Measurements from ENCODE around the gene TM9SF1. TPM values are rescaled to one million over a fixed set of nuclear protein-coding genes. Genes with fewer than 3 reads are reported as not detected.
A peak's percentile ranks its signal among the peaks of the same experiment; 100 is the strongest.

The TM9SF1 gene
- polyA plus RNA-seq, 2 of the 4 experiments (the other 2 are of a cell fraction) = 48.0 to 62.2 TPM

- WGBS (ENCODE audit: missing lambda C conversion rate) = 48% methylated on average over 33 of the region's 33 CpGs
- FAIRE-seq = no peak
These were observed 1.1 kb upstream of the TM9SF1 start for GRCh38 chr14:24196071-24197055.

GRCh38 chr14:24194873-24195185, 412 bp downstream of the TM9SF1 start:
- no peak; a peak in 1 of 6 replicates for ATAC-seq
- DNase-seq (ENCODE audit: low read depth in 1 of 2, low spot score in 1 of 2) = peak in 1 of 2 experiments; percentile 21
- ChIA-PET CTCF (interaction anchor here (1.2 to 1.9 kb wide), 5 partner anchors 10 to 102 kb away, joined by 4 to 9 read pairs (median 5); partner anchors contain the start of genes IRF9 and MDP1), POLR2A (interaction anchor here (1.5 to 1.9 kb wide), 4 partner anchors 10 to 48 kb away, joined by 6 to 36 read pairs (median 12); partner anchors contain the start of genes CHMP4A, MDP1, RNF31 and TINF2)
- Histone ChIP-seq H3K9me3 (no peaks in the 10 kb centered on the region), H3K27ac (peak overlapping the region; percentile 88 to 98), H3K4me2 (peak overlapping the region; percentile 77), H3K4me3 (peak overlapping the region; percentile 62), H3K4me1 (peaks cover 14% of the 10 kb centered on the region; the same call in 2 of the 3 replicates)
- FAIRE-seq = no peak
- TF ChIP-seq POLR2AphosphoS2 (conservative IDR thresholded peaks at IDR 0.05; ENCODE audit: low read length) = no peak
- TF ChIP-seq MAX (IDR thresholded peaks at IDR 0.05) = no peak
- no peak for TF ChIP-seq FOSL2 (IDR thresholded peaks at IDR 0.05)
- TF ChIP-seq FOSL2 (CRISPR knock-in tag; IDR thresholded peaks at IDR 0.05) = no peak
- no peak for TF ChIP-seq KDM5A (IDR thresholded peaks at IDR 0.05)
- TF ChIP-seq ZSCAN20 (CRISPR knock-in tag; IDR thresholded peaks at IDR 0.05) = no peak
- TF ChIP-seq ATOH8 (CRISPR knock-in tag; IDR thresholded peaks at IDR 0.05; ENCODE audit: low read depth) = no peak
- no peak for TF ChIP-seq JUNB (IDR thresholded peaks at IDR 0.05)
- no peak for TF ChIP-seq CBX2 (IDR thresholded peaks at IDR 0.05; ENCODE audit: borderline replicate concordance, low read depth)
- no peak for TF ChIP-seq NFE2L2 (conservative IDR thresholded peaks at IDR 0.05; ENCODE audit: low read length)
- no peak for TF ChIP-seq REST (IDR thresholded peaks at IDR 0.05)
- no peak for TF ChIP-seq CTCF (IDR thresholded peaks at IDR 0.05)
- WGBS (ENCODE audit: missing lambda C conversion rate) = 49% methylated on average over 8 of the region's 8 CpGs

More at GRCh38 chr14:24196071-24197055, 1.1 kb upstream of the TM9SF1 start:
- no peaks in the 10 kb centered on the region for H3K9me3 ChIP-seq
- TF ChIP-seq FOSB (CRISPR knock-in tag; IDR thresholded peaks at IDR 0.05) = no peak
- no peak for TF ChIP-seq JUN (IDR thresholded peaks at IDR 0.05)
- TF ChIP-seq CTCF (IDR thresholded peaks at IDR 0.05) = no peak
- TF ChIP-seq CBX2 (IDR thresholded peaks at IDR 0.05; ENCODE audit: borderline replicate concordance, low read depth) = no peak
- TF ChIP-seq RCOR1 (IDR thresholded peaks at IDR 0.05; ENCODE audit: low read depth, low read length) = no peak
- TF ChIP-seq NPAS2 (CRISPR knock-in tag; IDR thresholded peaks at IDR 0.05; ENCODE audit: borderline replicate concordance) = no peak
- no peak for TF ChIP-seq HDAC2 (IDR thresholded peaks at IDR 0.05)
- no peak for TF ChIP-seq HEYL (CRISPR knock-in tag; IDR thresholded peaks at IDR 0.05)
- TF ChIP-seq CEBPB (IDR thresholded peaks at IDR 0.05) = no peak
- TF ChIP-seq ATOH8 (CRISPR knock-in tag; IDR thresholded peaks at IDR 0.05; ENCODE audit: low read depth) = no peak
- no peak for TF ChIP-seq EHF (CRISPR knock-in tag; IDR thresholded peaks at IDR 0.05)
- no peak for TF ChIP-seq NFE2L2 (conservative IDR thresholded peaks at IDR 0.05; ENCODE audit: low read length)
- ATAC-seq = peak; percentile 27 to 51; a peak in 5 of 6 replicates
- H3K4me3 ChIP-seq = peak overlapping the region; percentile 62
- CTCF ChIA-PET = interaction anchor here (0.6 to 1.9 kb wide), 9 partner anchors 7 to 101 kb away, joined by 3 to 7 read pairs (median 4); partner anchors contain the start of genes IRF9 and MDP1
- POLR2A ChIA-PET = interaction anchor here (0.5 to 1.9 kb wide), 10 partner anchors 9 to 246 kb away, joined by 3 to 36 read pairs (median 6); partner anchors contain the start of genes CHMP4A, MDP1, RABGGTA and RNF31
- peaks cover 14% of the 10 kb centered on the region; the same call in 2 of the 3 replicates for H3K4me1 ChIP-seq
- peak overlapping the region; percentile 77 for H3K4me2 ChIP-seq
- peak in 1 of 2 experiments; percentile 27 for DNase-seq (ENCODE audit: low read depth in 1 of 2, low spot score in 1 of 2)
- H3K27ac ChIP-seq = peak overlapping the region; percentile 88 to 98
